Stimulated activated CD4-positive, alpha-beta T cell treated with anti-CD3 and anti-CD28 coated beads, TNF-alpha, amount 100 ng/mL, for 48 hours (primary cell): Measurements from ENCODE around the gene MICAL2.

Experiments used
- DNase-seq, 3 donors: peaks; one replicate each; pipeline ENCODE4 v3.0.0-alpha.2; 2020; ENCODE audit warnings: low read depth in 3 of 3

Gene MICAL2

GRCh38 chr11:12117611-12118010 is 7.2 kb downstream of the MICAL2 start:
- no peak for DNase-seq

GRCh38 chr11:12118949-12119348 is 8.6 kb downstream of the MICAL2 start:
- no peak for DNase-seq

- no peak for DNase-seq
Measured at GRCh38 chr11:12119502-12119901, 9.1 kb downstream of the MICAL2 start.

DNA sequence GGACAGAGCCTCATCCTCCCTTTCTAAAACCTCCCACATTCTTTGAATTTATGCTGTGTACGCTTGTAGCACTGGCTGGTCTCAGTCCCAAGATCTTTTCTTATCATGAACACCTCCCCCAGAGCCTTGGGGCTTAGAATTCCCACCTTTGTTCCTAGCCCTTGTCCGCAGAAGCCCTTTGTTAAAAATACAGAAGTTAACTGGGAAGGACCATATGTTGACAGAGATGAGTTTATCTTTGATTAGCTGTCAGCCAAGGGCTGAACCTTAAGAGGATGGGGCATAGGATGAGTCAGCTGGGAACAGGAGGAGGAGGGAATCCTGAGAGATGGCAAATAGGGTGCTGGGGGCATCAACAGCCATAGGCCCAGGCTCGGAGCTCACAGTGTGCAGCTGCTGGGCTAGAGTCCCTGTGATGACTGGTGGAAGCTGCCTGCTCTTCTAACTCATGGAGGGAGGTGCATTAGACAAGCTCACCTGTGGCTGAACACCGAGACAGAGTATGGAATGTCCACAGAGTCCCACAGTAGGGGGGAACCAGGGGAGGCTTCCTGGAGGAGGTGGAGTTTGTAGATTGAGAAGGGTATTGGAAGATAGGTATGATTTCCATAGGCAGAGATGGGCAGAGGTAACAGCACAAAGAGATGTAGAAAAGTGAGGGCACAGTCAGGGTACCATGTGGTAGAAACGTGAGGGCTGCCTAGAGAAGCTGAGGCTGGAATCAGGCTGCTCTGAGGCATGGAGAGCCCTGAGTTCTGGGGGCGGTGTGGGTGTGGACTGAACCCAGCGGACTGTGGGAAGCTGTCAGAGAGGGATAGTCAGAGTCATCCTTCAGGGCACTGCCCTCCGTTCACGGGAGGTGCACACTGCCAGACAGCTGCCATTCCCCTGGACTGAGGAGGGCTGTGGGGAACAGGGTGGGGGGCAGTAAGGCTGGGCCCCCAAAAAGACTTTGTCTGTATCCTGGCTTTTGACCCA is 9.9 kb downstream of the MICAL2 start:
- no peak for DNase-seq

GRCh38 chr11:12121011-12121410 is 10.6 kb downstream of the MICAL2 start:
- DNase-seq = no peak

- no peak for DNase-seq
Measured at GRCh38 chr11:12121517-12121916, 11.1 kb downstream of the MICAL2 start.

DNA sequence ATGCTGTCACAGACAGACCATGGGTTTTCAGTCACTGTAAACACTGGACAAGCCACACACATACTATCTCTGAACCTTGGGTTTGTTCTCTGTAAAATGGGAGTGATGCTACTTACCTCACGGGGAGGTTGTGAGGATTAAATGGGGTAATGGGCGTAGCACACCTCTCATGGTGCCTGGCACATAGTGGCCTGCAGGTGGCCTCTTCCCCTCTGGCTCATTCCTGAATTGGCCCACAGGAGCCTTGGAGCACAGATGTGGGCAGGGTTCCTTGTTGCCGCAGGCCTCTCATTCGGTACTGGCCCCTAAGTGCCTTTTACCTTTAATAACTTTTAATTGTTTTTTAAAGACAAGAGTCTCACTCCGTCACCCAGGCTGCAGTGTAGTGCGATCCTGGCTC is 11.7 kb downstream of the MICAL2 start:
- no peak for DNase-seq

GRCh38 chr11:12123273-12123672 is 12.9 kb downstream of the MICAL2 start:
- no peak for DNase-seq

GRCh38 chr11:12123799-12124198 is 13.4 kb downstream of the MICAL2 start:
- DNase-seq = no peak

- DNase-seq = no peak
Measured at GRCh38 chr11:12124306-12124705, 13.9 kb downstream of the MICAL2 start.

GRCh38 chr11:12125609-12126149 is 15.3 kb downstream of the MICAL2 start:
- no peak for DNase-seq

- no peak for DNase-seq
Measured at GRCh38 chr11:12126344-12127019, 16.1 kb downstream of the MICAL2 start.

DNA sequence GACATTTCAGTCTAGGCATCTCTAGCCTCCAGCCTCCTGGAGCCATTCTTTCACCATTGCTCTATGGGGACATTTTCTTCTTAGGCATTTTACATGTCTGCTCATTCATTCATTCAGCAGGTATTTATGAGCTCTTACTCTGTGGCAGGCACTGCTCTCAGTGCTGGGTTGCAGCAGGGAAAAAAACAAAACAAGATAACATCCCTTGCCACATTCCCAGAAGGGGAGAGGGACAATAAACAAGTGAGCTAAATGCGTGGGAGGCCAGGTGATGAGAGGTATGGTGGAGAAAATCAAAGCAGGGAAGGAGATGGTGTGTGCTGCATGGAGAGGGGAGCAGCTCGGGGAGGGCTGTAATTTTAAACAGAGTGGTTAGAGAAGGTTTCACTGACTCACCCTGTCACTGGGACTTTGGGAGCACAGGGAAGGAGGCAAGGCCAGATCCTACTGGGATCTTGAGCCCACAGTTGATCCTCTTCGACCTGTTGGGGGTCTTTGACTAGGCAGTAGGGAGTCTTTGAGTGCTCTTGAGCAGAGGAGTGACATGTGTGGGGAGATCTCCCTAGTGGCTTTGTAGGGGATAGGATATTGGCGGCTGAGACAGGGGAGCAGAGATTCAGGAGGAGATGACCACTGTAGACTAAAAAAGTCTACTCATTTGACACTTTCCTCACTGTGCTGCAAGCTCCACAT is 17.0 kb downstream of the MICAL2 start:
- DNase-seq = no peak

GRCh38 chr11:12128301-12128751 is 17.9 kb downstream of the MICAL2 start:
- DNase-seq = no peak

GRCh38 chr11:12129227-12129626 is 18.8 kb downstream of the MICAL2 start:
- no peak for DNase-seq

GRCh38 chr11:12130180-12130980 is 20.0 kb downstream of the MICAL2 start:
- DNase-seq = no peak

DNA sequence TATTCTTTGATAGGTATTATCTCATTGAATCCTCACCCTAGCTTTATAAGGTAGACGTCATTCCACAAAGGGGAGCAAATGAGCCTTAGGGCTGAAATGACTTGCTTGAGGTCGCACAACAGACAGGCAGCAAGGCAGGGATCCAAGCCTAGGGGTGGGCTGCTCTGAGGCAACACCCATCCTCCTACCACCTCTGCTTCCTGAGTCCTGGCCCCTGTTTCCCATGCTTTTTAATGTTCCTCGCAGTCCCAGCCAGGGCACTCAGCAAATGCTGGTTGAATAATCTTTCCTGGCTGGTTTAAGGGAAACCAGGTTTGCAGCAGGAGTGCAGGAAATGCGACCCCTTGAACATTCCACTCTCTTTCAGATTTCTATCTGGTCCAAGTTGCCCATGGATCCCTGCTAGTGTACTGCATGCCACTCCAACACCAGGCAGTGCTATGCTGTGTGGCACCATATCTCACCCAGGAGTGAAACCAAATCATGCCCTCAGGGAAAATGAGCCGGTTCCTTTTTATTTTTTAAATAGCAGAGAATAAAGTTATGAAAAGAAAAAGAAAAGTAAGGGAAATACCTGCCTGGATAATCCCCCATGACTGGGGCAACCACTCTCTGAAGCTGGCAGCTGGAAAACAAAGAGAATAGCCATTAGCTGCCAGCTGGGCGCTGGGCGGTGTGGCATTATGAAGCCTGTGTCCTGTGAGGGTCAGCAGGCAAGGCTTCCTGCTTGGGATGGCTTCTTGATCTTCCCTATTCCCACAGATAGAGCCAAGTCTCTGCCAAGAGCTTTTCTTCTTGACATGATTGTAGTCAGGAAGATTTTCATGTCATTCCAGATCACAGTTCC is 21.8 kb downstream of the MICAL2 start:
- no peak for DNase-seq

- no peak for DNase-seq
Measured at GRCh38 chr11:12132790-12133145, 22.4 kb downstream of the MICAL2 start.

- no peak for DNase-seq
Measured at GRCh38 chr11:12133547-12134235, 23.3 kb downstream of the MICAL2 start.

DNA sequence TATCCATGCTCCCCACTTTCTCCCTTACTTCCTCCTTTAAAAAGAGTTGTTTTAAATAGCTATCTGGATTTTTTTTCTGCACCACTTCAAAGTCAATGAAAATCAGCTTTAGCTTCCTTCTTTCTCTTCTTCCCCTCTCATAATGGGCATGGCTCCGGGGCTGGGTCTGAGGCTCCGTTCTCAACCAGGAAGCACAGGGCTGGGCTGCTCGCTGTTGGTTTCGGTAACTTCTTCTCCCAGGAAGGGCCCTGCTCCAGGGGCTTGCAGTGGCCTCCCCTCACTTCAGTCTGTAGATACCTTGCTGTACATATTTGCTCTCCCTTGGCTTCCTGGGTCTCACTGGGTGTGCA is 23.8 kb downstream of the MICAL2 start:
- DNase-seq = no peak
